ENCODE results near the gene ACER1.

ACER1 gene, protein sequence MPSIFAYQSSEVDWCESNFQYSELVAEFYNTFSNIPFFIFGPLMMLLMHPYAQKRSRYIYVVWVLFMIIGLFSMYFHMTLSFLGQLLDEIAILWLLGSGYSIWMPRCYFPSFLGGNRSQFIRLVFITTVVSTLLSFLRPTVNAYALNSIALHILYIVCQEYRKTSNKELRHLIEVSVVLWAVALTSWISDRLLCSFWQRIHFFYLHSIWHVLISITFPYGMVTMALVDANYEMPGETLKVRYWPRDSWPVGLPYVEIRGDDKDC

DNA sequence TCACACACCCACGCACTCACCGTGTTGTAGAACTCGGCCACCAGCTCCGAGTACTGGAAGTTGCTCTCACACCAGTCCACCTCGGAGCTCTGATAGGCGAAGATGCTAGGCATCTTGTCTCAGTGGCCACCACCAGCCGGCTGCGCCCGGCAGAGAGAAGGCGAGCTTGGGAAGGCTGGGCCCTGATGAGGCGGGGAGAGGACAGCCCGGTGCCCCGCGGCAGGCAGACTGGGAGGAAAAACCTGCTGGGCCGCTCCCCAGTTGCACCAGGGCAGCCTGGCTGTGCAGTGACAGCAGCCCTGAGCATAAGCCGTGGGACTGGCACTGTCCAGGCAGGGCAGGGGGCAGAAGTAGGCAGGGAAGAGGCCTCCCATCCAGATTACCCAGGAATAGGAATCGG lies at the start of gene ACER1:
Gene ACER1, minus strand, starts transcription at position 174 of the 400 bp plus-strand sequence. Its CDS starts 61 bp downstream, at position 113.
- TF ChIP-seq, protein P1, sequence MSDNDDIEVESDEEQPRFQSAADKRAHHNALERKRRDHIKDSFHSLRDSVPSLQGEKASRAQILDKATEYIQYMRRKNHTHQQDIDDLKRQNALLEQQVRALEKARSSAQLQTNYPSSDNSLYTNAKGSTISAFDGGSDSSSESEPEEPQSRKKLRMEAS (IDR thresholded peaks at IDR 0.05; ENCODE audit: low read depth, low read length): no peak
- no peak within 1 kb of the TSS for H3K4me3 ChIP-seq (ENCODE audit: low read depth, low read length)
- DNase-seq (ENCODE audit: low read depth): no peak

DNA sequence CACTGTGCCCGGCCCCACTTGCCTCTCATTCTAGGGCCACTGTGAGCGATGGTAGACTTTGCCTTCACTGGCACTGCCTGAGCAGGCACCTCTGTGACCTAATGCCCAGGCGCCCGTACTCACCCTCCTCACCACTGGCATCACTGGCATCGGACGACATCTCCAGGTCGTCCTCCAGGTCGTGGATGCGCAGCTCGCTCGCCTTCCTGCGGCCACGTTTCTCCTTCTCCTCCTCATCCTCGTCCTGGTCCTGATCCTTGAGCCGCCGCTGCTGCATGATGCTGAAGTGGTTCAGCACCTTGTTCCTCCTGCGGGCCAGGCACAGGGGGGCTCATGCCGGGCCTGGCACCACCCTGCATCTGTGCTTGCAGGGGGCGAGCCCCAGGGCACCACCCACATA lies 49.8 kb upstream of the ACER1 start:
- H3K4me3 ChIP-seq (ENCODE audit: low read depth, low read length): no peak overlapping the region
- TF ChIP-seq MYC (IDR thresholded peaks at IDR 0.05; ENCODE audit: low read depth, low read length) (no peak), POLR2A (IDR thresholded peaks at IDR 0.05; ENCODE audit: extremely low read depth, insufficient read length) (no peak)
- TF ChIP-seq, protein P2, sequence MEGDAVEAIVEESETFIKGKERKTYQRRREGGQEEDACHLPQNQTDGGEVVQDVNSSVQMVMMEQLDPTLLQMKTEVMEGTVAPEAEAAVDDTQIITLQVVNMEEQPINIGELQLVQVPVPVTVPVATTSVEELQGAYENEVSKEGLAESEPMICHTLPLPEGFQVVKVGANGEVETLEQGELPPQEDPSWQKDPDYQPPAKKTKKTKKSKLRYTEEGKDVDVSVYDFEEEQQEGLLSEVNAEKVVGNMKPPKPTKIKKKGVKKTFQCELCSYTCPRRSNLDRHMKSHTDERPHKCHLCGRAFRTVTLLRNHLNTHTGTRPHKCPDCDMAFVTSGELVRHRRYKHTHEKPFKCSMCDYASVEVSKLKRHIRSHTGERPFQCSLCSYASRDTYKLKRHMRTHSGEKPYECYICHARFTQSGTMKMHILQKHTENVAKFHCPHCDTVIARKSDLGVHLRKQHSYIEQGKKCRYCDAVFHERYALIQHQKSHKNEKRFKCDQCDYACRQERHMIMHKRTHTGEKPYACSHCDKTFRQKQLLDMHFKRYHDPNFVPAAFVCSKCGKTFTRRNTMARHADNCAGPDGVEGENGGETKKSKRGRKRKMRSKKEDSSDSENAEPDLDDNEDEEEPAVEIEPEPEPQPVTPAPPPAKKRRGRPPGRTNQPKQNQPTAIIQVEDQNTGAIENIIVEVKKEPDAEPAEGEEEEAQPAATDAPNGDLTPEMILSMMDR (IDR thresholded peaks at IDR 0.05; ENCODE audit: low read depth, low read length): no peak
- TF ChIP-seq, protein P1 (IDR thresholded peaks at IDR 0.05; ENCODE audit: low read depth, low read length): no peak
- DNase-seq (ENCODE audit: low read depth): no peak

DNA sequence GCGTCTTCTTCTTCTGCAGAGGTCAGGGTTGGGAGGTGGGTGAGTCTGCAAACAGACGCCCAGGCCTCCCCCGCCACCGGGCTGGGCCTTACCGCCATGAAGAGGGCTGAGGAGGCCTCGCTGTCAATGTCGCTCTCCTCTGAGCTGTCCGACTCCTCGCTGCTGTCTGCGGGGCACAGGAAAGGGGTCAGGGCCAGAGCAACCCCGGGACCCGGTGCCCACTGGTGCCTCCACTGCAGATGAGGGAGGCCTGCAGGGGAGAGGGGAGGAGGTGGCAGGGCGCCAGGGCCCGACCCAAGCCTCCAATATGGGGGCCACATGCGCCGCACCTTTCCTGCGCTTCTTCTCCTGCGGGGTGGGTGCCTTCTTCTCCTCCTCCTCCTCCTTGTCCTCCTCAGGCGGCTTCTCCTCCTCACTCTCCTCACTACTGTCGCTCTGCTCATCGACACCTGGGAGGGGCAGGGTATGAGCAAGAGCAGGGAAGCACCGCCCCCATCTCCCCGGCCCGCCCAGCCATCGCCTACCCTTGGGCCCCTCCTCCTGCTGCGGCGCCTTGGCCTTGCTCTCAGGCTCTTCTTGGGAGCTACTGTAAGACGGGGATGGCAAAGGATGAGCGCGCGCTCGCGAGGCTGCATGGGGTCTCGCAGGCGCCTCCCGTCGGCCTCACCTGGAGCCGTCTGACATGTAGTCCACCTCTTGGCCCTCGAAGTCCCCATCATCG lies 47.8 kb upstream of the ACER1 start:
- TF ChIP-seq MYC (IDR thresholded peaks at IDR 0.05; ENCODE audit: low read depth, low read length) (no peak), POLR2A (IDR thresholded peaks at IDR 0.05; ENCODE audit: extremely low read depth, insufficient read length) (no peak)
- TF ChIP-seq, protein P1 (IDR thresholded peaks at IDR 0.05; ENCODE audit: low read depth, low read length): no peak
- TF ChIP-seq, protein P2 (IDR thresholded peaks at IDR 0.05; ENCODE audit: low read depth, low read length): no peak
- H3K4me3 ChIP-seq (ENCODE audit: low read depth, low read length): no peak overlapping the region
- no peak for DNase-seq (ENCODE audit: low read depth)

DNA sequence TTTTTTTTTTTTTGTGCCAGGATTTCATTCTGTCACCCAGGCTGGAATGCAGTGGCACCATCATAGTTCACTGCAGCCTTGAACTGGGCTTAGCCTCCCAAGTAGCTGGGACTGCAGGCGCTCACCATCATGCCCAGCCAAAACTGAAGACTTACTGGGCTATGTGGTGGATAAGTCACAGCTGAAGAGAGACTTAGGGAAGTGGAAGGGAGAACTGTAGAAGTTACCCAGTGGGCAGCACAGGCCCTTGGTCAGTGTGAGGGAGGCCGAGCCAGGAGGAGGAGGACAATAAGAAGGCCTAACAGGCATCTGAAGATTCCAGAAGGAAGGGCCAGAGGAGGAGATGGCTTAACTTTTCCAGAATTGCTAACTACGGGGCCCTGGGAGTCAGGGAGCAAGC lies 46.3 kb upstream of the ACER1 start:
- H3K4me3 ChIP-seq (ENCODE audit: low read depth, low read length): no peak overlapping the region
- no peak for DNase-seq (ENCODE audit: low read depth)

DNA sequence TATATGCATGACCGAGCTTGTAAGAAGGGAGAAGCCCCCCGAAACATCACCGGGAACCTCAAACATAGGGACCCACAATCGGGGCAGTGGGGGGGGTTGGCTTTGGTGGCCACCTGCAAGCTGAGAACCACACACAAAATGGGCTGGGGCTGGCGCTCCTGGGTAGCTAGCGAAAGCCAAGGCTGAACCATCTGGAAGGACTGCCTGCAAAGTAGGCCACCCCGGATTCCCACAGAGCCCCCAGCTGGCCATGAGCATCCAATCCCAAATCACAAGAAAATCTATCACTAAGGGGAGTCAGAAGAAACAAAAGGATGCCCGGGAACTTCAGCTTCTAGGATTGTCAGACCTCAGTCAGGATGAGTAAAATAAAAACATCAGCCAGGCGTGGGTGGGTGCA lies 45.1 kb upstream of the ACER1 start:
- TF ChIP-seq, protein P2 (IDR thresholded peaks at IDR 0.05; ENCODE audit: low read depth, low read length): no peak
- no peak for TF ChIP-seq POLR2A (IDR thresholded peaks at IDR 0.05; ENCODE audit: extremely low read depth, insufficient read length)
- TF ChIP-seq MYC (IDR thresholded peaks at IDR 0.05; ENCODE audit: low read depth, low read length): no peak
- H3K4me3 ChIP-seq (ENCODE audit: low read depth, low read length): no peak overlapping the region
- DNase-seq (ENCODE audit: low read depth): no peak

More for the DNA sequence above, 46.3 kb upstream of the ACER1 start:
- TF ChIP-seq, protein P1 (IDR thresholded peaks at IDR 0.05; ENCODE audit: low read depth, low read length): no peak
- TF ChIP-seq MYC (IDR thresholded peaks at IDR 0.05; ENCODE audit: low read depth, low read length): no peak

DNA sequence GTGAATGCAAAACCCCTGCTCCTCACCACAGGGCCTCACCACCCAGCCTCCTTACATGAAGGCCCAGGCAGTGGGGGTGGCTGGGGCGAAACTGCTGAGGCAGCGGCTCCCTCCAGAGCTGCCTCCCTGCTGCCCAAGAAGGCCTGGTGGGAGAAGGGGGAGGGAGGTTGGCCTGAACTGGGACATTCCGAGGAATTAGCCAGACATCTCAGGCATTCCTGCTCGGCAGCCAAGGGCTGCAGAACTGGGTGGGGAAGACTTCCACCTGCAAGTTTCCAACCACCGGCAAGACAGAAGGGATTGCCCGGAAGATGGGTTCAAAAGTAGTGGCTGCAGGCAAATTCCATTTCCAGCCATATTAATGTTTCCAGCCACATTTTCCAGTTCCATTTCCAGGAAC lies 44.6 kb upstream of the ACER1 start:
- TF ChIP-seq MYC (IDR thresholded peaks at IDR 0.05; ENCODE audit: low read depth, low read length) (no peak), POLR2A (IDR thresholded peaks at IDR 0.05; ENCODE audit: extremely low read depth, insufficient read length) (no peak)
- TF ChIP-seq, protein P2 (IDR thresholded peaks at IDR 0.05; ENCODE audit: low read depth, low read length): no peak
- TF ChIP-seq, protein P1 (IDR thresholded peaks at IDR 0.05; ENCODE audit: low read depth, low read length): no peak
- DNase-seq (ENCODE audit: low read depth): no peak
- H3K4me3 ChIP-seq (ENCODE audit: low read depth, low read length): no peak overlapping the region
